Panc1 (cell line): ENCODE results near the gene SULT1C2. TPM values are rescaled to one million over a fixed set of nuclear protein-coding genes. Genes with fewer than 3 reads are reported as not detected.

Source experiments
- ATAC-seq: fragments of 200-7000 bp; cut with Tn5 transposase; 2 replicates; pipeline ENCODE4 v1.9.1; 2020; ENCODE audit warnings: mild to moderate bottlenecking, moderate library complexity
- BruUV-seq: library from RNA; stranded (reverse); fragments of 400-500 nt; replicated peaks from 2 replicates; lab custom pipeline; 2021; lab: Mats Ljungman, UMichigan
- CTCF ChIA-PET: fragments of 300-600 bp; sonication (Branson Sonifier 250); formaldehyde crosslinking; loops from one replicate; lab custom pipeline; 2022; ENCODE audit warnings: antibody characterized with exemption; lab: Charles Lee
- POLR2A ChIA-PET: fragments of 300-600 bp; sonication (Branson Sonifier 250); formaldehyde crosslinking; loops from one replicate; lab custom pipeline; 2022; ENCODE audit warnings: antibody characterized with exemption; lab: Charles Lee
- DNase-seq: peaks from one replicate; pipeline ENCODE4 v3.0.0-alpha.2; 2010; ENCODE audit warnings: low read depth, low spot score
- H3K27ac ChIP-seq: 2 replicates; pipeline ENCODE4 v1.5.1; 2011; ENCODE audit warnings: mild to moderate bottlenecking, low read length, inconsistent platforms
- H3K27me3 ChIP-seq: fragments of 200-500 bp; sonication (Bioruptor generic); 2 replicates; pipeline ENCODE4 v1.6.0; 2014; ENCODE audit warnings: low read length, inconsistent platforms; ENCODE audit not compliant: control insufficient read depth, insufficient read depth
- H3K36me3 ChIP-seq: fragments of 200-500 bp; sonication (Bioruptor generic); 2 replicates; pipeline ENCODE4 v1.5.1; 2014; ENCODE audit warnings: inconsistent platforms, mild to moderate bottlenecking, low read length, moderate library complexity; ENCODE audit not compliant: control insufficient read depth, insufficient read depth
- H3K4me1 ChIP-seq: 2 replicates; pipeline ENCODE4 v1.5.1; 2011; ENCODE audit warnings: inconsistent platforms, mild to moderate bottlenecking, low read length, moderate library complexity; ENCODE audit not compliant: control insufficient read depth, insufficient read depth
- H3K4me3 ChIP-seq, 2 experiments: 2 replicates each; pipeline ENCODE4 v1.5.1; 2011 to 2012; ENCODE audit warnings: low read depth in 2 of 2, low read length in 2 of 2, mild to moderate bottlenecking in 2 of 2, inconsistent platforms in 1 of 2, moderate library complexity in 1 of 2
- H3K9me3 ChIP-seq: fragments of 200-500 bp; sonication (Bioruptor generic); 2 replicates; pipeline ENCODE4 v1.5.1; 2014; ENCODE audit warnings: low read depth, mild to moderate bottlenecking, inconsistent platforms, low read length, moderate library complexity; ENCODE audit not compliant: control insufficient read depth, insufficient read depth
- POLR2AphosphoS5 ChIP-seq: IDR thresholded peaks from 2 replicates; pipeline ENCODE4 v1.6.1; 2012; ENCODE audit warnings: mild to moderate bottlenecking, low read depth, low read length, moderate library complexity
- SIN3A ChIP-seq: IDR thresholded peaks from 2 replicates; pipeline ENCODE4 v1.6.1; 2012; ENCODE audit warnings: low read depth, mild to moderate bottlenecking, low read length, moderate library complexity, borderline replicate concordance; ENCODE audit not compliant: insufficient read depth
- TCF7L2 ChIP-seq: IDR thresholded peaks from 2 replicates; pipeline ENCODE4 v1.6.1; 2011; ENCODE audit warnings: mild to moderate bottlenecking, low read depth, low read length, inconsistent platforms
- in situ Hi-C: cut with HindIII; loops from 2 replicates; pipeline ENCODE4 v1.10.0; 2016; ENCODE audit warnings: low sequenced_read_pairs, low pct_unique_long_range_greater_than_20kb
- intact Hi-C: fragments of 100-400 bp; cut with micrococcal nuclease; formaldehyde crosslinking; loops from one replicate; pipeline ENCODE4 v1.10.0; 2022; ENCODE audit not compliant: unreplicated experiment
- total RNA-seq: library from RNA; stranded (reverse); gene quantifications from one replicate; pipeline ENCODE4 v1.2.1, GENCODE V29; 2021; ENCODE audit not compliant: unreplicated experiment
- TF ChIP-seq, protein P1 (sequence below): fragments of 450-650 bp; IDR thresholded peaks from 2 replicates; pipeline ENCODE4 v1.5.1; 2017; ENCODE audit warnings: mild to moderate bottlenecking
- TF ChIP-seq, protein P2 (sequence below), 2 experiments: IDR thresholded peaks; 2 replicates each; pipeline ENCODE4 v1.6.1; 2011 to 2012; ENCODE audit warnings: low read depth in 2 of 2, control low read depth in 1 of 2, low read length in 1 of 2, mild to moderate bottlenecking in 1 of 2, moderate library complexity in 1 of 2; ENCODE audit not compliant: insufficient read depth in 1 of 2

The SULT1C2 gene
- total RNA-seq, 1 experiment from 2014 or later, result 0.31 TPM

DNA sequence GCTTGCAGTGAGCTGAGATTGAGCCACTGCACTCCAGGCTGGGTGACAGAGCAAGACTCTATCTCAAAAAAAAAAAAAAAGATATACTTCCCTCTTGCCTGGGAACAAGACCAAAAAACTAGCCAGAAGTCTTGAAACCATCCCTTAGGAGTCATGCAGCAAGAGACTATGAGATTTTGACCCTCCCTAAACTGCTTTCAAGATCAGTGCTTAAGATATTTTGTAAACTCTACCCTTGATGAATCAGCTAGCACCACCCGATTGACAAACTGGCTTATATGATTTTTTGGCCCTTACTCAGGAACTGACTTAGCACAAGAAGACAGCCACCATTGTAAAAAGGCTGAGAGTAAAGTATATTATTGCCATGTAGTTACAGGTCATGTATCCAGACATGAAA lies 45.1 kb upstream of the SULT1C2 start:
- no peak overlapping the region for H3K27ac ChIP-seq
- CTCF ChIA-PET, result interaction anchor here (0.6 kb wide), 1 partner anchor 15 kb away, joined by 3 read pairs; no protein-coding TSS in a partner anchor
- no peaks in the 10 kb centered on the region for H3K36me3 ChIP-seq
- in situ Hi-C loops, result no loop called here
- BruUV-seq, result no TSS peak
- DNase-seq (no peak), ATAC-seq (no peak)
- intact Hi-C loops, result no loop called here
- H3K9me3 ChIP-seq, result no peaks in the 10 kb centered on the region
- TF ChIP-seq POLR2AphosphoS5 (no peak), TCF7L2 (no peak), SIN3A (no peak)
- TF ChIP-seq, protein P1, sequence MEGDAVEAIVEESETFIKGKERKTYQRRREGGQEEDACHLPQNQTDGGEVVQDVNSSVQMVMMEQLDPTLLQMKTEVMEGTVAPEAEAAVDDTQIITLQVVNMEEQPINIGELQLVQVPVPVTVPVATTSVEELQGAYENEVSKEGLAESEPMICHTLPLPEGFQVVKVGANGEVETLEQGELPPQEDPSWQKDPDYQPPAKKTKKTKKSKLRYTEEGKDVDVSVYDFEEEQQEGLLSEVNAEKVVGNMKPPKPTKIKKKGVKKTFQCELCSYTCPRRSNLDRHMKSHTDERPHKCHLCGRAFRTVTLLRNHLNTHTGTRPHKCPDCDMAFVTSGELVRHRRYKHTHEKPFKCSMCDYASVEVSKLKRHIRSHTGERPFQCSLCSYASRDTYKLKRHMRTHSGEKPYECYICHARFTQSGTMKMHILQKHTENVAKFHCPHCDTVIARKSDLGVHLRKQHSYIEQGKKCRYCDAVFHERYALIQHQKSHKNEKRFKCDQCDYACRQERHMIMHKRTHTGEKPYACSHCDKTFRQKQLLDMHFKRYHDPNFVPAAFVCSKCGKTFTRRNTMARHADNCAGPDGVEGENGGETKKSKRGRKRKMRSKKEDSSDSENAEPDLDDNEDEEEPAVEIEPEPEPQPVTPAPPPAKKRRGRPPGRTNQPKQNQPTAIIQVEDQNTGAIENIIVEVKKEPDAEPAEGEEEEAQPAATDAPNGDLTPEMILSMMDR, result no peak
- TF ChIP-seq, protein P2, sequence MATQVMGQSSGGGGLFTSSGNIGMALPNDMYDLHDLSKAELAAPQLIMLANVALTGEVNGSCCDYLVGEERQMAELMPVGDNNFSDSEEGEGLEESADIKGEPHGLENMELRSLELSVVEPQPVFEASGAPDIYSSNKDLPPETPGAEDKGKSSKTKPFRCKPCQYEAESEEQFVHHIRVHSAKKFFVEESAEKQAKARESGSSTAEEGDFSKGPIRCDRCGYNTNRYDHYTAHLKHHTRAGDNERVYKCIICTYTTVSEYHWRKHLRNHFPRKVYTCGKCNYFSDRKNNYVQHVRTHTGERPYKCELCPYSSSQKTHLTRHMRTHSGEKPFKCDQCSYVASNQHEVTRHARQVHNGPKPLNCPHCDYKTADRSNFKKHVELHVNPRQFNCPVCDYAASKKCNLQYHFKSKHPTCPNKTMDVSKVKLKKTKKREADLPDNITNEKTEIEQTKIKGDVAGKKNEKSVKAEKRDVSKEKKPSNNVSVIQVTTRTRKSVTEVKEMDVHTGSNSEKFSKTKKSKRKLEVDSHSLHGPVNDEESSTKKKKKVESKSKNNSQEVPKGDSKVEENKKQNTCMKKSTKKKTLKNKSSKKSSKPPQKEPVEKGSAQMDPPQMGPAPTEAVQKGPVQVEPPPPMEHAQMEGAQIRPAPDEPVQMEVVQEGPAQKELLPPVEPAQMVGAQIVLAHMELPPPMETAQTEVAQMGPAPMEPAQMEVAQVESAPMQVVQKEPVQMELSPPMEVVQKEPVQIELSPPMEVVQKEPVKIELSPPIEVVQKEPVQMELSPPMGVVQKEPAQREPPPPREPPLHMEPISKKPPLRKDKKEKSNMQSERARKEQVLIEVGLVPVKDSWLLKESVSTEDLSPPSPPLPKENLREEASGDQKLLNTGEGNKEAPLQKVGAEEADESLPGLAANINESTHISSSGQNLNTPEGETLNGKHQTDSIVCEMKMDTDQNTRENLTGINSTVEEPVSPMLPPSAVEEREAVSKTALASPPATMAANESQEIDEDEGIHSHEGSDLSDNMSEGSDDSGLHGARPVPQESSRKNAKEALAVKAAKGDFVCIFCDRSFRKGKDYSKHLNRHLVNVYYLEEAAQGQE (IDR thresholded peaks at IDR 0.05; ENCODE audit: insufficient read depth in 1 of 2, low read depth in 2 of 2, low read length in 1 of 2), result no peak
- POLR2A ChIA-PET, result no interaction called here
- no peak overlapping the region for H3K4me3 ChIP-seq
- no peaks in the 10 kb centered on the region for H3K27me3 ChIP-seq
- no peaks in the 10 kb centered on the region for H3K4me1 ChIP-seq

DNA sequence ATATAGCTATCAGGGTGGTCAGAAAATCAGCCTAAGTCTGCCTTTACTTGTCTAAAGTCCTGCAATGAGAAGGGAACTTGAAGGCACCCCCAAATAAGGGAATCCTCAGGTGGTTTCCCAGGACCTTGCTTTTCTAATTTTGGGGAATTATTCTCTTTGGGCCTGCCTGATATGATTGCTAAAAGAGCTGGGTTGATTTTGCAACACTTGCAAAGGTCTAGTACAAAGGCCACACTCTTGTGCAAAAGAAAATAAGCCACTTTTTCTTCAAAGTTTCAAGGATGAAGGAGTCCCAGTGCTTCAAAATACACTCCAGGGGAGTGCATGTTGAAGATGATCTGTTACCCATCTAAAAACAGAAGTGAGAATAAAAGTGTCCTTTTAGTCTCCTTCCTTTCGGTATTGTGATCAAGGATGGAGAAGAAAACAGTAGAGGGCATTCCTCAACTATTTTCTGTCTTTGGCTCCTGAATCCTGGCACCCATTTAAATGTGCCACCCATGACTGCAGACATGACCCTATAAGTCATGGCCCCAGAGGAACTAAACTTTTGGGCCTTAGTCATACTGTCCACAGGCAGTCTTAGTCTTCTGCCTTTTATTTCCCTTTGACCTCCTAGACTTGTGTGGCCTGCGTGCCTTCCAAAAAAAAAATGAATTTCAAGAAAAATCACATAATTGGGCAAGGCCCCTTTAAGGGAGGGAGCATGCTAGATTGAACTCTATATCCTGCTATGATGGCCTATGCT lies 43.9 kb upstream of the SULT1C2 start:
- H3K36me3 ChIP-seq, result no peaks in the 10 kb centered on the region
- intact Hi-C loops, result no loop called here
- ATAC-seq (no peak), DNase-seq (no peak)
- no peak overlapping the region for H3K4me3 ChIP-seq
- in situ Hi-C loops, result no loop called here
- H3K27ac ChIP-seq, result no peak overlapping the region
- ChIA-PET CTCF (no interaction called here), POLR2A (no interaction called here)
- H3K9me3 ChIP-seq, result no peaks in the 10 kb centered on the region
- no peaks in the 10 kb centered on the region for H3K27me3 ChIP-seq
- BruUV-seq, result no TSS peak
- TF ChIP-seq TCF7L2, result no peak
- no peaks in the 10 kb centered on the region for H3K4me1 ChIP-seq

DNA sequence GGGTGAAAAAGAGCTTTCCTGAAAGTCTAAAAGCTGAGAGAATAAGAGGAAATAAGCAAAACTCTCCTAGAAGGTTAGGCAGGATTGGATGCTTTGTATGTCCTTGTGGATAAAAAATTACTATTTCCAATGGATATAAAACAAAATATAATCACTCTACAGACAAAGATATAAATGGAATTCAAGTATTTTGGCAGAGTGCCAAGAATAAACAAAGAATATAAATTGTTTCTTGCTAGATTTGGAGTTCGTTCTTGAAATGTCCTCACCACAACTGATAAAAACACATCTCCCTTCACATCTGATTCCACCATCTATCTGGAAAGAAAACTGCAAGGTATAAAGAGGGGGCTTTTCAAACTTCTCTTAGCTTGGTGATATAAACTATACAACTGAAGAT lies 35.6 kb upstream of the SULT1C2 start:
- Histone ChIP-seq H3K27ac (no peak overlapping the region), H3K4me3 (no peak overlapping the region), H3K4me1 (no peaks in the 10 kb centered on the region), H3K36me3 (no peaks in the 10 kb centered on the region), H3K9me3 (no peaks in the 10 kb centered on the region), H3K27me3 (no peaks in the 10 kb centered on the region; the same call in 1 of the 2 replicates)
- POLR2A ChIA-PET, result no interaction called here
- no TSS peak for BruUV-seq
- CTCF ChIA-PET, result no interaction called here
- DNase-seq (no peak), ATAC-seq (no peak)
- TF ChIP-seq, protein P2 (IDR thresholded peaks at IDR 0.05; ENCODE audit: insufficient read depth in 1 of 2, low read depth in 2 of 2, low read length in 1 of 2), result no peak
- TF ChIP-seq POLR2AphosphoS5 (no peak), TCF7L2 (no peak)
- TF ChIP-seq, protein P1, result no peak
- in situ Hi-C loops, result no loop called here
- intact Hi-C loops, result no loop called here
